ENCODE data around the gene PDZD4.

Gene PDZD4

DNA sequence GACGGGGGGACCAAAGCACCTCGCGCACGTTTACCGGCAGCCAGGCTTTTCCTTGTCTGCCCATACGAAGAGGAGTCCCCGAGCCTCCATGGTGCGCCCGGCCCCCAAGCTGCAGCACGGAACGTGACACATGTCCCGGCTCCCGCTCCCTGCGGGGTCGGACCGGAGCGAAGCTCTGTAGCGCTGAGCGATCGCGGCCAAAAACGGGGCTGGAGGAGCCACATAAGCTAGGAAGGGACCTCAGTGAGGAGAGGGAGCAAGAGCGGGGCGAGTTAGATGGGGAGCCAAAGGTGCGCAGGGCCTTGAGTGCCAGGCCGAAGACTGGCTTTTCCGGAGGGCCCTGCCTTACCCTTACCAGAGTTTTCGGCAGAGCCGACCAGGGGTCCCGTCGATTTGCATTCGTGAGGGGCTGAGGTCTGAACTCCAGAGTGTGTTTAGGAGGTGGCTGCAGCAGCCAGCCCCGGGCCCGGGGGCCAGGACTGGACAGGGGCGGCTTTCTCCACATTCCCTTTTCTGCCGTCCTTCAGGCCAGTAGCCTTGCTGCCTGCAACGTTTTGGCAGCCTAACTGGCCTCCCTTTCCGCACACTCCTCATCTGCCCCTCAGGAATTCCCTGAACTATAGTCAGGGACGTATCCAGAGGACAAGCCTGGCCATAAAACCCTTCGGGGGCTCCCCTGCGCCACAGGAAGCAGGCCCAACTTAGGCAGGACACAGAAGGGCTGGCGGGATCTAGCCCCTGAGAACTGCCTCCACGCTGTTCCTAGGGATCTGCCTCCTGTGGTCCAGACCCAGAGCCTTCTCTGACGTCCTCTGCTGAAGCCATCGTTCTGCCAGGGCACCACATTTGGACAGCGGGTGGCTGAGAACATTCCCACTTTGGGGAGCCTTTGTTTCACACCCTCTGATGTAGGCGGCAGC, 35.2 kb downstream of the PDZD4 start:
- DNase-seq (ENCODE audit: low spot score in 2 of 2): no peak
- ATAC-seq (replicated peaks; ENCODE audit: extremely low read depth, poor library complexity, severe bottlenecking): peak; percentile 18
- Mint-ChIP-seq H3K27ac (ENCODE audit: low read depth) (peak overlapping the region; percentile 95), H3K9me3 (no peaks in the 10 kb centered on the region), H3K27me3 (no peaks in the 10 kb centered on the region), H3K4me1 (peaks cover 15% of the 10 kb centered on the region), H3K4me3 (peak overlapping the region; percentile 88), H3K36me3 (ENCODE audit: insufficient read depth) (peaks cover 15% of the 10 kb centered on the region)

DNA sequence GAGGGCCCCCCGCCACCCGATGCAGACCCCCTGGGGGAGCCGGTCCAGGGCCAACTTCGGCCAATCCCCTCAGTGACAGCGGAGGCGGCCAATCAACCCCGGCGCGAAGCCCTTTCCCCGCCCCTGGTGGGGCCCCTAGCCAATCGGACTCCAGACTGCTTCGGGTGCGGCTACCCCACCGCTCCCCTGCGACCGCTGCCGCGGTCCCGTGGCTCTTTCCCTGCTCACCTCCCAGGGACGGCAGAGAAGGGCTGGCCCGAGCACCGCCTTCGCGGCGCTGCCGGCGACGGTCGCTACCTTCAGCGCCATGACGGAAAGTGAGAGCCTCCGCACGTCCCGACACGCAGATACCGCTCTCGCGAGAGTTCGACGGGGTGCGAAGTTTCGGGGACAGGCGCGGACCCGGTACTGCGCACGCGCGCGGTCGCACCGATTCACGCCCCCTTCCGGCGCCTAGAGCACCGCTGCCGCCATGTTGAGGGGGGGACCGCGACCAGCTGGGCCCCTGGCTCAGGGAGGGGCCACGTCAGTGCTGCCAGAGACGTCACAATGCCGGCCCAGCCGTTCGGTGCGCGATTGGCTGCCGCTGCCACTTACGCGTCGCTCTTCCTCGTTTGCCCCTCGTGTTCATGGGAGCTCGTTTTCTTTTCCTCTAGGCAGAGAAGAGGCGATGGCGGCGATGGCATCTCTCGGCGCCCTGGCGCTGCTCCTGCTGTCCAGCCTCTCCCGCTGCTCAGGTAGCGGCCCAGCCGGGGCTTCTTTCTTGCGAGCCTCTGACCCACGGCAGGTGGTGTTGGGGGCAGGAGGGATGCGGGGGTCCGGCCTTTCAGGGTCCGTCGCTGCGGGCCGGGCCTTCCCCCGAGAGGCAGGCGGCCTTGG, 36.1 kb downstream of the PDZD4 start, which contains the start of the genes IDH3G and SSR4:
IDH3G (minus strand) TSS at position 358 of the 879 bp plus-strand sequence; CDS start at position 309, 49 bp downstream.
SSR4 (plus strand) TSS at position 651 of the 879 bp plus-strand sequence; CDS start at position 671, 20 bp downstream.
- H3K27me3 Mint-ChIP-seq: no peaks in the 10 kb centered on the region
- DNase-seq (ENCODE audit: low spot score in 2 of 2): peak; percentile 82 to 93
- ATAC-seq (replicated peaks; ENCODE audit: extremely low read depth, poor library complexity, severe bottlenecking): peak; percentile 93
- H3K4me3 Mint-ChIP-seq: peak within 1 kb of the TSS; percentile 88
- peaks cover 15% of the 10 kb centered on the region for H3K36me3 Mint-ChIP-seq (ENCODE audit: insufficient read depth)
- no peaks in the 10 kb centered on the region for H3K9me3 Mint-ChIP-seq
- H3K4me1 Mint-ChIP-seq: peaks cover 15% of the 10 kb centered on the region
- H3K27ac Mint-ChIP-seq (ENCODE audit: low read depth): peak within 1 kb of the TSS; percentile 95

- H3K36me3 Mint-ChIP-seq (ENCODE audit: insufficient read depth): peaks cover 16% of the 10 kb centered on the region
- H3K27ac Mint-ChIP-seq (ENCODE audit: low read depth): peak overlapping the region; percentile 64
- DNase-seq (ENCODE audit: low spot score in 2 of 2): no peak
- no peaks in the 10 kb centered on the region for H3K27me3 Mint-ChIP-seq
- H3K9me3 Mint-ChIP-seq: no peaks in the 10 kb centered on the region
- peaks cover 15% of the 10 kb centered on the region for H3K4me1 Mint-ChIP-seq
- H3K4me3 Mint-ChIP-seq: peak overlapping the region; percentile 88
- ATAC-seq (replicated peaks; ENCODE audit: extremely low read depth, poor library complexity, severe bottlenecking): no peak
Measured at GRCh38 chrX:153793291-153793690, 37.1 kb downstream of the PDZD4 start.

GRCh38 chrX:153792368-153792767, 38.0 kb downstream of the PDZD4 start:
- no peaks in the 10 kb centered on the region for H3K27me3 Mint-ChIP-seq
- peaks cover 15% of the 10 kb centered on the region for H3K4me1 Mint-ChIP-seq
- ATAC-seq (replicated peaks; ENCODE audit: extremely low read depth, poor library complexity, severe bottlenecking): no peak
- H3K36me3 Mint-ChIP-seq (ENCODE audit: insufficient read depth): peaks cover 19% of the 10 kb centered on the region
- no peaks in the 10 kb centered on the region for H3K9me3 Mint-ChIP-seq
- no peak overlapping the region for H3K27ac Mint-ChIP-seq (ENCODE audit: low read depth)
- no peak for DNase-seq (ENCODE audit: low spot score in 2 of 2)
- H3K4me3 Mint-ChIP-seq: no peak overlapping the region

GRCh38 chrX:153791104-153791852, 39.1 kb downstream of the PDZD4 start:
- Mint-ChIP-seq H3K4me1 (peaks cover 14% of the 10 kb centered on the region), H3K4me3 (no peak overlapping the region), H3K27ac (ENCODE audit: low read depth) (no peak overlapping the region), H3K36me3 (ENCODE audit: insufficient read depth) (peaks cover 21% of the 10 kb centered on the region), H3K27me3 (no peaks in the 10 kb centered on the region), H3K9me3 (no peaks in the 10 kb centered on the region)
- DNase-seq (ENCODE audit: low spot score in 2 of 2) (no peak), ATAC-seq (replicated peaks; ENCODE audit: extremely low read depth, poor library complexity, severe bottlenecking) (no peak)

DNA sequence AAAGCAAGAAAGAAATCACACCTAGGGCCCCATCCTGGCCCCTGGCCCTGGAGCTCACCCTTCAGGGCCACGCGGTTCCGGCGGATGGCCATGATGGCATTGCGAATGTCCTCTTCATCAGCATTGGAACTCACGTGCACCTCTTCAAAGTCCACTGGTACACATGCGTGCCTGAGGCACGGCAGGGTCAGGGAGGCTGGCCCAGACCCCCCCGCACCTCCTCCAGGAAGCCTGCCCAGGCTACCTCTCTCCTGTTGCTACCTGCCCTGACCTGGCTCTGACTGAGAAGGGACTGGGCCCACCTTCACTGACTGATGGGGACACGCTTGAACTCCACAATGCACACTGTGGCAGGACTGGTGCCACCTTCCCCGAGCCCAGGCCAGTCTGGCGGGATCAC, 40.7 kb downstream of the PDZD4 start:
- no peak for ATAC-seq (replicated peaks; ENCODE audit: extremely low read depth, poor library complexity, severe bottlenecking)
- Mint-ChIP-seq H3K27me3 (no peaks in the 10 kb centered on the region), H3K36me3 (ENCODE audit: insufficient read depth) (peaks cover 22% of the 10 kb centered on the region)

DNA sequence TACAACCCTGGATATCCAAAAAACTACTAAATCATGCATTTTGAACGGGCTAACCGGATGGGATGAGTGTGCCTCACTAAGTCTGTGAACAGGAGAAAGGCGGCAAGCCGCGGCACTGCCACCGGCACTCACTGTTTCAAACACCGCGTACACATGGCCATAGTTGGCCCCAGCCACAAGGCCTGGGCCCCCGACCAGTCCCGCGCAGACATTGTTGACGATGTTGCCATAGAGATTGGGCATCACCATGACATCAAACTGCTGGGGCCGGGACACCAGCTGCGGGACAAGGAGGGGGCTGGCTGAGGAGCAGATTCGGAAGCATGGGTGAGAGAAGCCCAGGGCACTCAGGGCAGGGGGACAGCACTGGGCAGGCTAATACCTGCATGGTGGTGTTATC, 43.7 kb downstream of the PDZD4 start:
- Mint-ChIP-seq H3K27me3 (no peaks in the 10 kb centered on the region), H3K4me1 (no peaks in the 10 kb centered on the region), H3K4me3 (no peak overlapping the region), H3K36me3 (ENCODE audit: insufficient read depth) (peaks cover 15% of the 10 kb centered on the region), H3K9me3 (no peaks in the 10 kb centered on the region), H3K27ac (ENCODE audit: low read depth) (no peak overlapping the region)
- ATAC-seq (replicated peaks; ENCODE audit: extremely low read depth, poor library complexity, severe bottlenecking) (no peak), DNase-seq (ENCODE audit: low spot score in 2 of 2) (no peak)

More for the DNA sequence above, 40.7 kb downstream of the PDZD4 start:
- H3K27ac Mint-ChIP-seq (ENCODE audit: low read depth): no peak overlapping the region
- no peak overlapping the region for H3K4me3 Mint-ChIP-seq
- H3K4me1 Mint-ChIP-seq: peaks cover 10% of the 10 kb centered on the region
- DNase-seq (ENCODE audit: low spot score in 2 of 2): no peak
- no peaks in the 10 kb centered on the region for H3K9me3 Mint-ChIP-seq

GRCh38 chrX:153784325-153784967, 45.9 kb downstream of the PDZD4 start:
- DNase-seq (ENCODE audit: low spot score in 2 of 2) (no peak), ATAC-seq (replicated peaks; ENCODE audit: extremely low read depth, poor library complexity, severe bottlenecking) (no peak)
- peaks cover 15% of the 10 kb centered on the region for H3K36me3 Mint-ChIP-seq (ENCODE audit: insufficient read depth)
- H3K9me3 Mint-ChIP-seq: no peaks in the 10 kb centered on the region
- no peak overlapping the region for H3K27ac Mint-ChIP-seq (ENCODE audit: low read depth)
- no peak overlapping the region for H3K4me3 Mint-ChIP-seq
- peaks cover 9% of the 10 kb centered on the region for H3K4me1 Mint-ChIP-seq
- H3K27me3 Mint-ChIP-seq: peaks cover 9% of the 10 kb centered on the region

- Mint-ChIP-seq H3K4me3 (no peak overlapping the region), H3K27ac (ENCODE audit: low read depth) (no peak overlapping the region), H3K4me1 (peaks cover 9% of the 10 kb centered on the region), H3K9me3 (no peaks in the 10 kb centered on the region), H3K36me3 (ENCODE audit: insufficient read depth) (peaks cover 13% of the 10 kb centered on the region), H3K27me3 (peaks cover 10% of the 10 kb centered on the region)
- DNase-seq (ENCODE audit: low spot score in 2 of 2): no peak
- no peak for ATAC-seq (replicated peaks; ENCODE audit: extremely low read depth, poor library complexity, severe bottlenecking)
Measured at GRCh38 chrX:153783378-153784013, 46.8 kb downstream of the PDZD4 start.

GRCh38 chrX:153782871-153783270, 47.5 kb downstream of the PDZD4 start:
- no peaks in the 10 kb centered on the region for H3K9me3 Mint-ChIP-seq
- H3K36me3 Mint-ChIP-seq (ENCODE audit: insufficient read depth): peaks cover 11% of the 10 kb centered on the region
- H3K4me1 Mint-ChIP-seq: peaks cover 9% of the 10 kb centered on the region
- H3K27ac Mint-ChIP-seq (ENCODE audit: low read depth): no peak overlapping the region
- ATAC-seq (replicated peaks; ENCODE audit: extremely low read depth, poor library complexity, severe bottlenecking) (no peak), DNase-seq (ENCODE audit: low spot score in 2 of 2) (no peak)
- H3K4me3 Mint-ChIP-seq: no peak overlapping the region
- H3K27me3 Mint-ChIP-seq: peaks cover 10% of the 10 kb centered on the region

DNA sequence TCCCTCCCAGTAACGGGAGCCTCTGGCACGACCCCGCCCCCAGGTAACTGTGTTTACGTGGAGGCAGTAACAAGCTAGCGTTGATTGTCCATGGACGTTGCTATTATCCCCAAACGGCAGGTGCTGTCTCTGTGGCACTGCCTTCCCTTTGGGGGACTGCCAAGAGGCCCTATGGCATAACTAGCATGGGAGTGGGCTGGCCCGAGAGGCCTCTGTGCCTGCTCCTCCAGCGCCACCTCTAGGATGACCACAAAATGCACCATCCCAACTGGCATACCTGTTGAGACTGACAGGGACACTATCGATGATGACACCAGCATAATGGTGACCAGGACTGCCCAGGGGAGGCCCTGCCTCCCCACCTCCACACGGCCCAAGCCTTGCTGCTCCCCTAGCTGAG, 48.0 kb downstream of the PDZD4 start:
- peaks cover 9% of the 10 kb centered on the region for H3K4me1 Mint-ChIP-seq
- DNase-seq (ENCODE audit: low spot score in 2 of 2): no peak
- H3K4me3 Mint-ChIP-seq: no peak overlapping the region
- H3K9me3 Mint-ChIP-seq: no peaks in the 10 kb centered on the region
- H3K27me3 Mint-ChIP-seq: peaks cover 10% of the 10 kb centered on the region
- peaks cover 10% of the 10 kb centered on the region for H3K36me3 Mint-ChIP-seq (ENCODE audit: insufficient read depth)
- no peak overlapping the region for H3K27ac Mint-ChIP-seq (ENCODE audit: low read depth)
- no peak for ATAC-seq (replicated peaks; ENCODE audit: extremely low read depth, poor library complexity, severe bottlenecking)
